Spinal cord (tissue), 10 donors: ENCODE results near the gene ADIPOQ. TPM values are rescaled to one million over a fixed set of nuclear protein-coding genes. Genes with fewer than 3 reads are reported as not detected.
"Not testable (repeated sequence)": the region's sequence is repeated elsewhere in the genome, so short reads cannot be mapped to it uniquely, and the experiment has no call there.

Experiments
- DNase-seq, 6 donors: peaks; one replicate each; pipeline versions ENCODE4 v3.0.0 to v3.0.0-alpha.2; 2013 to 2015; ENCODE audit warnings: low spot score in 6 of 6, low read depth in 4 of 6
- H3K27ac ChIP-seq: one replicate; pipeline ENCODE4 v1.5.1; 2013; ENCODE audit warnings: low read depth, low read length, control low read depth
- H3K27me3 ChIP-seq: one replicate; pipeline ENCODE4 v1.6.1; 2013; ENCODE audit warnings: low read length; ENCODE audit not compliant: control insufficient read depth, insufficient read depth
- H3K36me3 ChIP-seq: one replicate; pipeline ENCODE4 v1.6.1; 2013; ENCODE audit warnings: low read length; ENCODE audit not compliant: control insufficient read depth, insufficient read depth
- H3K4me1 ChIP-seq: one replicate; pipeline ENCODE4 v1.6.1; 2013; ENCODE audit warnings: low read length; ENCODE audit not compliant: control insufficient read depth, insufficient read depth
- H3K4me3 ChIP-seq: one replicate; pipeline ENCODE4 v1.5.1; 2013; ENCODE audit warnings: low read depth, low read length, control low read depth
- H3K9me3 ChIP-seq: one replicate; pipeline ENCODE4 v1.6.1; 2013; ENCODE audit warnings: low read length; ENCODE audit not compliant: control insufficient read depth, insufficient read depth
- WGBS: methylation state at CpG from one replicate; pipeline ENCODE4 v1.1.5; 2013; ENCODE audit warnings: missing lambda C conversion rate; ENCODE audit not compliant: insufficient coverage; 5-methylcytosine and 5-hydroxymethylcytosine counted together
- polyA plus RNA-seq, 2 donors: library from polyadenylated mRNA; unstranded; fragments of 120-200 nt; gene quantifications; one replicate each; pipeline ENCODE4 v1.2.1, GENCODE V29; 2013; ENCODE audit not compliant: insufficient read length in 2 of 2
- total RNA-seq, 2 donors: library from RNA; depleted of rRNA in 1 of 2; stranded (reverse); fragments of 120-200 nt in 1 of 2; fragments of >200 nt in 1 of 2; gene quantifications; one replicate each; pipeline versions ENCODE4 v1.2.3 to v1.2.4, GENCODE V29; 2013 to 2014
- donor health status: healthy.

ADIPOQ gene
- total and polyA plus RNA-seq, 4 donors = under 0.01 to 0.08 TPM; not detected in 2

DNA sequence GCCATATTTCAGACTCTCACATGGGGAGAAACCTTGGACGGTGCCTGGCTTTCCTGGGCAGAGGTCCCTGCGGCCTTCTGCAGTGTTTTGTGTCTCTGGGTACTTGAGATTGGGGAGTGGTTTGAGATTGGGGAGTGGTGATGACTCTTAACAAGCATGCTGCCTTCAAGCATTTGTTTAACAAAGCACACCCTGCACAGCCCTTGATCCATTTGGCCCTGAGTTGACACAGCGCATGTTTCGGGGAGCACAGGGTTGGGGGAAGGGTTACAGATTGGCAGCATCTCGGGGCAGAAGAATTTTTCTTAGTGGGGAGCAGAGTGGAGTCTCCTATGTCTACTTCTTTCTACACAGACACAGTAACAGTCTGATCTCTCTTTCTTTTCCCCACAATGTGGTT is 23.6 kb downstream of the ADIPOQ start:
- not testable (repeated sequence) for H3K27ac ChIP-seq, H3K36me3 ChIP-seq, H3K4me3 ChIP-seq, H3K9me3 ChIP-seq, H3K27me3 ChIP-seq, DNase-seq, H3K4me1 ChIP-seq
- no CpG with 5 or more reads among the region's 5 CpGs for WGBS

DNA sequence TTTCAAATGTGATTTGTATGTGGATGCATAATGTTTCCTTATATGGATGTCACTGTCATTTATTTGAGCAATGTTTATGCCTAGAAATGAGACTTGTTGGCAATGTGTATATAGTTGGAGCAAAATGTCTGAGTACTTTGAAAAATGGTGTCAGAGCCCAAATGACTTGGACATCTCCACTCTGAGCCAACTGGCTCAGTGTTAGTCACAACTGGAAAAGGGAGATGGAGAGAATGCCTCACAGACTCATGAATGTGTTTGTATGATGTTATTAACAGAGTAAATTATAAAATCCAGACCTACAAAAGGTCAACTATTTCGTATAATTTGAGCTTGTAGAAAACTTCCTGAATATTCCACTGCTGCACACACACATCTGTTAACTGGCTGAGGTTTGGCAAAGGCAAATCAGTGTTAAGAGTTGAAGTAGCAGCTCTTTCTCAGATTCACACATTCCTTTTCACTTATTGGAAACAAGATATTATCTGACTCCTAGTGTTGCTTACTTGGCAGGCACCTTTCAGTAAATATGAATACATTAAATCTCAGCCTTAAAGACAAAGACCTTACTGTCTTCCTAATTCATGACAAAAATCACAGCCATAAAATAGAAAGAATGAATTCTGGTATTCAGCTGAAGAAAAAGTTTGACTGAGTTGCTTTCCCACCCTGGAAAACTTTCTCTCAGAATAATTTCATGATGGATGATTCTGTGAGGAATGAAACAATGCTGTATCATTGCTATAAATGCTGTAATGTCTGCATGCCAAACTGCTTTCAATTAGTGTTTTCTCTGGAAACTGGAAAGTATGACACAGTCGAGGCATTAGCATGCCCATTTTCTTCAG is 27.0 kb downstream of the ADIPOQ start:
- no peaks in the 10 kb centered on the region for H3K4me1 ChIP-seq
- 80% methylated on average over 1 of the region's 2 CpGs for WGBS
- no peak overlapping the region for H3K4me3 ChIP-seq
- H3K9me3 ChIP-seq = no peaks in the 10 kb centered on the region
- H3K27ac ChIP-seq = no peak overlapping the region
- no peak for DNase-seq
- H3K36me3 ChIP-seq = no peaks in the 10 kb centered on the region
- no peaks in the 10 kb centered on the region for H3K27me3 ChIP-seq

DNA sequence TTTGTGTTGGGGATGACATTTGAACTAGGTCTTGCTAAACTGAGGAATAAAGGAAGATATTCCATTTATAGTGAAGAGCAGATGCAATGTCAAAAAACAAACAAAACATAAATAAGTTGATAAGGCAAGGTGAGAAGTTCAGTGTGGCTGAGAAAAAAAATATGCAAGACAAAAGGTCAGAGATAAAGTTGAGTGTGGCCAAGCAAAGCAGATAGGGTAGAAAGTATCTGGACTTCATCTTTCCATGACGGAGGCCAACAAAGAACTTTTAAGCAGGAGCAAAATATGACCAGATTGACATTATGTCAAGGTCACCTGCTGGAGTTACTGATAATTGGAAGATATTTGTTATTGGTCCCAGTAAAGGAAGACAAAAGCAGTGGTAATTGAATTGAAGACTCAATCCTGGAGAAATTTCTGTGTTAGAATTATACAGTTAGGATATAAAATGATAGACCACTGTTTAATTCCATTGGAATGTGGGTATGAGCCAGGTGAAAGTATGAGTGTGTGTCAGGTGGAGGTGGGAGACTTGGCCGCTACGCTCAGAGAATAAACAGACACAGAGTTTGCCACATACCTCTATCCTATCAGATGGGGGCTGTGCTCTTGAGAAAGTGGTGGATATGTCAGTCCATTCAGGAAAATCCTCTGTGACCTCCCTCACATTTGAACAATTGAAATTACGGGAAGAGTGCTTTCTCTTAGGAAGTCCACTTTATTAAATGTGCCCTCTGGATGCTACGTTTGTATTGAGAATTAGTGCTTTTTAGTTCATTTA is 28.1 kb downstream of the ADIPOQ start:
- DNase-seq = no peak
- Histone ChIP-seq H3K4me3 (no peak overlapping the region), H3K36me3 (no peaks in the 10 kb centered on the region), H3K4me1 (no peaks in the 10 kb centered on the region), H3K27ac (no peak overlapping the region), H3K27me3 (no peaks in the 10 kb centered on the region), H3K9me3 (no peaks in the 10 kb centered on the region)
- 92% methylated on average over 2 of the region's 5 CpGs for WGBS

DNA sequence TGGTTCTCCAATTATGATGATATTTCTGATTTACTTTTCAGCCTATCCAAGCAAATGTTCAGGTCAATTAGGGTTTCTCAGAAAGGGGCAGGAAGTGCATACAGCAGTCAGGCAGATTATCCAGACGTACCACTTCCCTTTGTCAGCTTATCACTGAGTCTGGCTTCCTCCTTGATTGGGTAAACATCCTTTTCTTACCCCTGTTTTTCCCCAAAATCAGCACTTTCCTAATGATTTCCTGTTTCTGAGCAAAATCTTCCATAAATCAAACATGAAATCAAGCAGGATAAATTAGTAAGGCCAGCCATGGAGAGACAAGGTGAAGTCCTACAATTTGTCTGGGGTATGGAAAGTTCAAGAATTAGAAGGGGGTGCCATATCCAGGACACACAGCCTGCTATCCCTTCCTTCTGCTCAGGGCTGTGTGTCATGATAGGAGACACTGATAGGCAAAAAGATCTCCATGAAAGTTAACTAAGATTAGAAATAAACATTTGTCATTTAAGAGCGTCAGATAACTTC is 29.0 kb downstream of the ADIPOQ start:
- 50% methylated on average over 1 of the region's 2 CpGs for WGBS
- Histone ChIP-seq H3K36me3 (no peaks in the 10 kb centered on the region), H3K4me1 (no peaks in the 10 kb centered on the region), H3K27ac (no peak overlapping the region), H3K9me3 (no peaks in the 10 kb centered on the region), H3K4me3 (no peak overlapping the region), H3K27me3 (no peaks in the 10 kb centered on the region)
- no peak for DNase-seq

DNA sequence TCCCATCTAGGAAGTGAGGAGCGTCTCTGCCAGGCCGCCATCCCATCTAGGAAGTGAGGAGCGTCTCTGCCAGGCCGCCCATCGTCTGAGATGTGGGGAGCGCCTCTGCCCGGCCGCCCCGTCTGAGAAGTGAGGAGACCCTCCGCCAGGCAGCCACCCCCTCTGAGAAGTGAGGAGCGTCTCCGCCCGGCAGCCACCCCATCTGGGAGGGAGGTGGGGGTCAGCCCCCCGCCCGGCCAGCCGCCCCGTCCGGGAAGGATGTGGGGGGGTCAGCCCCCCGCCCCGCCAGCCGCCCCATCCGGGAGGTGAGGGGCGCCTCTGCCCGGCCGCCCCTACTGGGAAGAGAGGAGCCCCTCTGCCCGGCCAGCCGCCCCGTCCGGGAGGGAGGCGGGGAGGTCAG is 31.3 kb downstream of the ADIPOQ start:
- WGBS = 80% methylated on average over 3 of the region's 30 CpGs
- H3K36me3 ChIP-seq, H3K9me3 ChIP-seq, DNase-seq, H3K4me1 ChIP-seq, H3K27me3 ChIP-seq, H3K4me3 ChIP-seq, H3K27ac ChIP-seq: not testable (repeated sequence)

DNA sequence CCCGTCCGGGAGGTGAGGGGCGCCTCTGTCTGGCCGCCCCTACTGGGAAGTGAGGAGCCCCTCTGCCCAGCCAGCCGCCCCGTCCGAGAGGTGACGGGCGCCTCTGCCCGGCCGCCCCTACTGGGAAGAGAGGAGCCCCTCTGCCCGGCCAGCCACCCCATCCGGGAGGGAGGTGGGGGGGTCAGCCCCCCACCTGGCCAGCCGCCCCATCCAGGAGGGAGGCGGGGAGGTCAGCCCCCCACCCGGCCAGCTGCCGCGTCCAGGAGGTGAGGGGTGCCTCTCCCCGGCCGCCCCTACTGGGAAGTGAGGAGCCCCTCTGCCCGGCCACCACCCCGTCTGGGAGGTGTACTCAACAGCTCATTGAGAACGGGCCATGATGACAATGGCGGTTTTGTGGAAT is 31.7 kb downstream of the ADIPOQ start:
- not testable (repeated sequence) for H3K4me1 ChIP-seq, H3K4me3 ChIP-seq, H3K27ac ChIP-seq, H3K36me3 ChIP-seq, DNase-seq, H3K27me3 ChIP-seq, H3K9me3 ChIP-seq
- 96% methylated on average over 5 of the region's 24 CpGs for WGBS

DNA sequence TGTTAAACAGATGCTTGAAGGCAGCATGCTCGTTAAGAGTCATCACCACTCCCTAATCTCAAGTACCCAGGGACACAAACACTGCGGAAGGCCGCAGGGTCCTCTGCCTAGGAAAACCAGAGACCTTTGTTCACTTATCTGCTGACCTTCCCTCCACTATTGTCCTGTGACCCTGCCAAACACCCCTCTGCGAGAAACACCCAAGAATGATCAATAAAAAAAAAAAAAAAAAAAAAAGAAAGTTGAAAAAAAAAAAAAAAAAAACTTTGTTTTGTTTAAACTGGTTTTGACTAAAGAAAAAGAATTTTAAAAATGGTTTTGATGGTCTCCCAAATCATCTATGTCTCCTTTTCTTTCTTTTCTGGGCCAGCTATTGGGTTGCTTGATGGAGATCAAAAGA is 32.3 kb downstream of the ADIPOQ start:
- H3K9me3 ChIP-seq, H3K27me3 ChIP-seq, DNase-seq, H3K36me3 ChIP-seq, H3K27ac ChIP-seq, H3K4me1 ChIP-seq, H3K4me3 ChIP-seq: not testable (repeated sequence)
- no CpG with 5 or more reads among the region's 4 CpGs for WGBS

DNA sequence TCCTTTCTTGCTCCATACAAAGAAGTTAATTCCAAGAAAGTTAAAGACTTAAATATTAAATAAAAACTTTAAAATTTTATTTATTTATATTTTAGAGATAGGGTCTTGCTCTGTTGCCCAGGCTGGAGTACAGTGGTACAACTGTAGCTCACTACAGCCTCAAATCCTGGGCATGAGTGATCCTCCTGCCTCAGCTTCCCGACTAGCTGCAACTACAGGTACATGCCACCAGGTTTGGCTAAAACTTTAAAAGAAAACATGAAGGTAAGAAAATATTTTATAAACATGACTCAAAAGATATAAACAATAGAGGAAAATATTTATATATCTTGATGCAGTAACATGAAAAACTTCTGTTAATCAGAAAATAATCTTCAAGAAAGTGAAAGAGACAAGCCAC is 33.2 kb downstream of the ADIPOQ start:
- no CpG with 5 or more reads among the region's 1 CpG for WGBS
- no peaks in the 10 kb centered on the region for H3K36me3 ChIP-seq
- DNase-seq = no peak
- H3K4me1 ChIP-seq = no peaks in the 10 kb centered on the region
- H3K27ac ChIP-seq = no peak overlapping the region
- no peaks in the 10 kb centered on the region for H3K27me3 ChIP-seq
- no peak overlapping the region for H3K4me3 ChIP-seq
- no peaks in the 10 kb centered on the region for H3K9me3 ChIP-seq

DNA sequence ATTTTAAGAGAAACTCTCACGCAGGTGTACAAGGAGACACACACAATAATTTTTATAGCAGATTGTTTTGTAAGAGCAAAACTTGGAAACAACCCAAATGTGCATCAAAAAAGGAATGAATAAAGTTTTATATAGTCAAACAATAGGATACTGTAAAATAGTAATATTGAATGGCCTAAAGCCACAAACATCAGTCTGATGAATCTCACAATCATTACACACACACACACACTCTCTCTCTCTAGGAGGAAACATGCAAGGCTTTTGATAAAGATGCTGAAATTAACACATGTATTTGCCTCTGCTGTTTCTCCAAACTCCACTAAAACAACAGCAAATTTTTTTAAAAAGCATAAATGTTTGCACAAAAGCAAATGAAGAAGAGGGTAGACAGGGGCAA is 37.3 kb downstream of the ADIPOQ start:
- no peak overlapping the region for H3K4me3 ChIP-seq
- H3K4me1 ChIP-seq = no peaks in the 10 kb centered on the region
- WGBS = no CpG with 5 or more reads among the region's 1 CpG
- H3K27ac ChIP-seq = no peak overlapping the region
- no peaks in the 10 kb centered on the region for H3K36me3 ChIP-seq
- no peak for DNase-seq
- no peaks in the 10 kb centered on the region for H3K9me3 ChIP-seq
- no peaks in the 10 kb centered on the region for H3K27me3 ChIP-seq
